Gastrocnemius medialis (tissue), 4 donors: ENCODE measurements around the gene HADHB.
"Not testable (repeated sequence)": the region's sequence is repeated elsewhere in the genome, so short reads cannot be mapped to it uniquely, and the experiment has no call there.

Experiments
- CTCF ChIP-seq, 5 experiments: fragments of 450-650 bp in 3 of 5; fragments of 200-600 bp in 2 of 5; sonication (generic) in 2 of 5; IDR thresholded peaks in 4 of 5; conservative IDR thresholded peaks in 1 of 5; 1 replicate in 4 of 5; 2 replicates in 1 of 5; pipeline ENCODE4 v1.5.1; 2016 to 2019; ENCODE audit warnings: antibody characterized with exemption in 5 of 5, mild to moderate bottlenecking in 3 of 5, moderate library complexity in 3 of 5
- POLR2A ChIP-seq, 2 donors: fragments of 450-650 bp; IDR thresholded peaks; one replicate each; pipeline ENCODE4 v1.6.1; 2017; ENCODE audit warnings: antibody characterized with exemption in 2 of 2, mild to moderate bottlenecking in 2 of 2, moderate library complexity in 2 of 2

GRCh38 chr2:26268670-26269385 is 24.1 kb downstream of the HADHB start:
- TF ChIP-seq POLR2A (IDR thresholded peaks at IDR 0.05); CTCF (IDR thresholded peaks at IDR 0.05 in 4 of 5, conservative IDR thresholded peaks at IDR 0.05 in 1 of 5): not testable (repeated sequence)
